ENCODE results near the gene NOP14.

DNA sequence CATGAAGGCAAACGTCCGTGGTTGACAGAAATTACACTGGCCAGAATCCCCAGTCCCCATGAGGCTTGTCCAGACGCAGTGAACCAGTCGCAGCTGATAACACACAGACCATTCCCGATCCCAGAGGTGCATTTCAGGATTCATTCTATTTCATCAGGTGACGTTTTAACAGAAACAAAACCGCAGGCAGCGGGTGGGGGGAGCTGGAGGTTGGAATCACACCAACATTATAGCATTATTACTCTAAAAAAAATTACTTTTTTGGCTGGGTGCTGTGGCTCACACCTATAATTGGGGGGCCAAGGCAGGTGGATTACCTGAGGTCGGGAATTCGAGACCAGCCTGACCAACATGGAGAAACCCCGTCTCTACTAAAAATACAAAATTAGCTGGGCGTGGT lies 25.2 kb downstream of the NOP14 start:
- TF ChIP-seq, protein P1, sequence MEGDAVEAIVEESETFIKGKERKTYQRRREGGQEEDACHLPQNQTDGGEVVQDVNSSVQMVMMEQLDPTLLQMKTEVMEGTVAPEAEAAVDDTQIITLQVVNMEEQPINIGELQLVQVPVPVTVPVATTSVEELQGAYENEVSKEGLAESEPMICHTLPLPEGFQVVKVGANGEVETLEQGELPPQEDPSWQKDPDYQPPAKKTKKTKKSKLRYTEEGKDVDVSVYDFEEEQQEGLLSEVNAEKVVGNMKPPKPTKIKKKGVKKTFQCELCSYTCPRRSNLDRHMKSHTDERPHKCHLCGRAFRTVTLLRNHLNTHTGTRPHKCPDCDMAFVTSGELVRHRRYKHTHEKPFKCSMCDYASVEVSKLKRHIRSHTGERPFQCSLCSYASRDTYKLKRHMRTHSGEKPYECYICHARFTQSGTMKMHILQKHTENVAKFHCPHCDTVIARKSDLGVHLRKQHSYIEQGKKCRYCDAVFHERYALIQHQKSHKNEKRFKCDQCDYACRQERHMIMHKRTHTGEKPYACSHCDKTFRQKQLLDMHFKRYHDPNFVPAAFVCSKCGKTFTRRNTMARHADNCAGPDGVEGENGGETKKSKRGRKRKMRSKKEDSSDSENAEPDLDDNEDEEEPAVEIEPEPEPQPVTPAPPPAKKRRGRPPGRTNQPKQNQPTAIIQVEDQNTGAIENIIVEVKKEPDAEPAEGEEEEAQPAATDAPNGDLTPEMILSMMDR (IDR thresholded peaks at IDR 0.05): no peak
- TF ChIP-seq POLR2A (IDR thresholded peaks at IDR 0.05): no peak
